CD4-positive, alpha-beta T cell treated with Interleukin-4 for 4 hours (primary cell): ENCODE results near the gene AMTN.
"Not testable (repeated sequence)": the region's sequence is repeated elsewhere in the genome, so short reads cannot be mapped to it uniquely, and the experiment has no call there.

Experiments used
- DNase-seq: peaks from one replicate; pipeline ENCODE4 v3.0.0-alpha.2; 2020

The AMTN gene, protein sequence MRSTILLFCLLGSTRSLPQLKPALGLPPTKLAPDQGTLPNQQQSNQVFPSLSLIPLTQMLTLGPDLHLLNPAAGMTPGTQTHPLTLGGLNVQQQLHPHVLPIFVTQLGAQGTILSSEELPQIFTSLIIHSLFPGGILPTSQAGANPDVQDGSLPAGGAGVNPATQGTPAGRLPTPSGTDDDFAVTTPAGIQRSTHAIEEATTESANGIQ

DNA sequence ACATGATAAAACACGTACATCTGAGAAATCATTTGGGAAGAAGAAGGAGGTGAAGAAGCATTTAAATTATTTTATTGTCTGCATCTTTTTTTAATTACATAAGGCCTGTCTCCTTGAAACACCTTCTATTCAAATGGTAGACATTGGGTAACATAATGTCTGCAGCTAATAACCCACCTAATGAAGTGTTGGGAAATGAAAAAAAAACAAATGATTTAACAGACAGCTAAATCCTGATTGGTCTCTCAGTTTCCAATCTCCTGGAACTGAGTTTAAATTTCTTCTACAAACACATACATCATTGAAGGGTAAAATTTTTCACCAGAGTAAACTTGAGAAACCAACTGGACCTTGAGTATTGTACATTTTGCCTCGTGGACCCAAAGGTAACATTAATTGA is at the start of gene AMTN:
Gene AMTN (plus strand): TSS at position 301 of the 400 bp plus-strand sequence. CDS start 209 bp downstream, outside the sequence.
- no peak for DNase-seq

GRCh38 chr4:70471897-70472296 is 46.5 kb upstream of the AMTN start, which contains the start of gene MUC7:
MUC7 (plus strand) TSS chr4:70472197; CDS start chr4:70474022, 1,825 bp downstream.
- DNase-seq: no peak

DNA sequence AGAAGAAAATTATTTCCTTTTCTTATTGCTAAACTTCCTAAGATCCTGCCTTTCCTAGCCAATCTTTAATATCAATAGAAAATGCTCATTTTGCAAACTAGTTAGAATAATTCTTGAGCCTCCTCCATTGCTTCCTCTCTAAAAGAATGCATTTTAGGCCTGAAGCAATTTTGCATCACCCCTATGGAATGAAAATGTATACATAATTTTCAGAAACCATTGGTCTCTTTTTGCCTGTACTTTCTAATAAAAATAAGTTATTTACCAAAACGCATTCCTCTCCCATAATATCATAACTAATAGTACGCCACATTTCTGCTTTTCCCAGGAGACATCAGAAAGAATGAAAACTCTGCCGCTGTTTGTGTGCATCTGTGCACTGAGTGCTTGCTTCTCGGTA is 44.7 kb upstream of the AMTN start:
- DNase-seq: no peak

DNA sequence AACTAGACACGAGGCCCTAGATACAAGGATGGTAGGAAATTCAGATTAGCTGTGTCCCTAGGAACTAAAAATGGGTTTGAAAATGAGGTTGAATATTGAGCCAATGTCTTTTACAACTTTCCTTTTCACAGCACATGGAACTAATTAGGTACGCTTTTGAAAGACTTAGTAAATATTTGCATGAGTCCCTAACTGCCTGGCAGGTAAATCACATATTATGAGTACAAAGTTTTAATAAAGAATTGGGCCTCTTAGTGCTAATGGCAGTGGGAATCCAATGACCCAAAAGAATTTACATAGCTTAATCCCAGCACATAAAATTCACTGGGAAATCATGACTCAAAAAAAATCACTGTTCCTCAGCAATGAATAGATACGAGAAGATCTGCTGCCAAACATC is 29.6 kb upstream of the AMTN start:
- no peak for DNase-seq

GRCh38 chr4:70496231-70496630 is 22.1 kb upstream of the AMTN start:
- DNase-seq: no peak

- not testable (repeated sequence) for DNase-seq
These were observed 16.5 kb upstream of the AMTN start for GRCh38 chr4:70501838-70502237.

- no peak for DNase-seq
These were observed 13.6 kb upstream of the AMTN start for GRCh38 chr4:70504733-70505132.

- DNase-seq: peak; percentile 48
These were observed 13.1 kb upstream of the AMTN start for GRCh38 chr4:70505151-70505748.

- DNase-seq: no peak
These were observed 9.6 kb upstream of the AMTN start for GRCh38 chr4:70508801-70509200.

GRCh38 chr4:70511365-70511764 is 7.0 kb upstream of the AMTN start:
- no peak for DNase-seq

DNA sequence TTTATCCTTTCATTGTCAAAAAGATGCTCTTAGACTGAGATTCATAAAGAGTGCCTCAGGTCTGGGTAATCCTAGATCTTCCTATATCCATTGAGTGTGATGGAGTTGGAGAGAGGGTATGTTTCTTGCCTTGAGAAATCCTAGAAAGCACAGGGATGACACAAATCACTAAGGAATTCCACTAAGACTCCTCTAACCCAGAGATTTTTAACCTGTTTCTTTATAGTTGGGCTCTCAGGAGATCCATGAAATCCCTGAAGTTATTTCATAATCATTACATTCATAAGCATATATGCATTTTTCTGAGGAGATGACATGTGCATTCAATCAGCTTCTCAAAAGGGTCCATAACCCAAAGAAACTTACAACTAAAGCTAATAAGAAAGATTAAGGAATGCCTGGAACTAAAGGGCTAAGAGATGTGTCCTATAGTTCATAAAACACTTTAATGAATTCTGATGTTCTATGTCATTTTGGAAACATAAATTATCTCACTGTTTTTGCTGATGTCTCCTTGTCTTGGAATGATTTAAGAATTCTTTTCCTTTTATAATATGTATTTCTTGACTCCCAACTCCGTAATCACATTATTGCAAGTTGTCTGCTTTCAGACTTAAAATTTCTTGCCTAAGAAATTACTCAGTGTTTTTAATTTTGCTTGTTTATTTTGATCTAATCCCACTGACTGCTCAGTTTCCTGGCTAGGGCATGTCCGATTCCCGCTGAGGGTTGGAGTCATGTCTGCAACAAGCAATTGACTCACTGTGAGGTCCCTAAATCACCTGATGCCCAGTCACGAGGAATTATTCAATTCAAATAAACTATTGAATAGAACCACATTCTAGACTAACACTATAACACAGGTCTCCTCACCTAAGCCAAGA is 2.8 kb upstream of the AMTN start:
- DNase-seq: no peak

DNA sequence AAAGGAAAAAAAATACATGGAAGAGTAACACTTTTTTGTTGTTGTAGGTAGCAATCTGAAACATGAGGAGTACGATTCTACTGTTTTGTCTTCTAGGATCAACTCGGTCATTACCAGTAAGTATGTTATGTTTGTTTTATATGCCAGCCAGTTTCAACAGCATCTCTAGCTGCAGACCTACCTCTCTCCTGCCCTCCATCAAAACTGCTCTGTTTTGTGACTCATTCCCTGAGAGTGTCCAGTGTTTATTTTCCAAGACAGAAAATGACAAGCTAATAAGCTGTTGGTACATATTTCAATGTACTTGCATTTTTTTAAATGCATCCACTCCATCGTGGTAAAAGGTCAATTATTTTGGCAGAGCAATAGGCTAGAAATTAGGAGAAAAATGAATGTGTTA is 347 bp downstream of the AMTN start:
- DNase-seq: no peak

GRCh38 chr4:70522626-70523025 is 4.3 kb downstream of the AMTN start:
- DNase-seq: no peak

DNA sequence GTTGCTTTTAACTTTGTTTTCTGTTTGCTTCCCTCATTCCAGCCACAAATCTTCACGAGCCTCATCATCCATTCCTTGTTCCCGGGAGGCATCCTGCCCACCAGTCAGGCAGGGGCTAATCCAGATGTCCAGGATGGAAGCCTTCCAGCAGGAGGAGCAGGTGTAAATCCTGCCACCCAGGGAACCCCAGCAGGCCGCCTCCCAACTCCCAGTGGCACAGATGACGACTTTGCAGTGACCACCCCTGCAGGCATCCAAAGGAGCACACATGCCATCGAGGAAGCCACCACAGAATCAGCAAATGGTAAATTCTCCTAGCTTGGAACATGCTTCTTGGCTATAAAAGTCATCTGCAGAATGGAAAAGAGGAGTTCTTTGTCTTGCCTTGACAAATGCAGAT is 12.6 kb downstream of the AMTN start:
- DNase-seq: no peak

DNA sequence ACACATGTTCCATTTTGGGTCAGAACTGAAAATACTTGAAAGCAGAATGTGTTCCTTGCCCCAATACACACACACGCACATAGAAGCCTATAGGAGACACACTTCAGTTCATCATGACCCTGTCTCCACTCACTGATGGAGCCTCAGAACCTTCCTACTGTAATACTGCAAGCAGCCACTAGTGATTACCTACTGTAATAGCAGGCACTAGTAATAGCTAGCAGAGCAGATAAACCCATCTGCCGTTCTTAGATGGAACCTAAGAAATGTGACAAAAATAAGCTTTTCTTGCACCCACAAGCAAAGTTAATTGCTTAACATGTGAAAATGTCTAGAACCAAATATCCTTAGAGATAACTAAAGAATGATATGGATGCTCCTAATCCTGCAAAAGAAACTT is 13.6 kb downstream of the AMTN start:
- no peak for DNase-seq

DNA sequence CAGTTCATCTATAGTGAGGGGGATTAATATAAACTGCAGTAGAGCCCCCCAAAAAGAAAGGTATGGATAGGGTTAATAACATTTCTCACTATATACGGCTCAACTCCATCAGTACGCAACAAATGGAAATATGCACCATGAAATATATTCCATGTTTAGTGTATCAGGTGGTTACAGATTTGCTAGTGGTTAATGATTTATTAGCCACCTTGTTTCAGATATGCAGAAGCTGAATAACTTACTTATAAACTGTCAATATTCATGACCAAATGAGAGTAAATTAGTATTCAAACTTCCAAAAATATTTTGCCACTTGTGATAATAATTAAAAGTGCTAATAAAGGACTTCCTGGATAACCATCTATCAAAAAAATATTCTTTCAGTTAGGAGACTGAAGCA is 14.8 kb downstream of the AMTN start:
- DNase-seq: no peak

DNA sequence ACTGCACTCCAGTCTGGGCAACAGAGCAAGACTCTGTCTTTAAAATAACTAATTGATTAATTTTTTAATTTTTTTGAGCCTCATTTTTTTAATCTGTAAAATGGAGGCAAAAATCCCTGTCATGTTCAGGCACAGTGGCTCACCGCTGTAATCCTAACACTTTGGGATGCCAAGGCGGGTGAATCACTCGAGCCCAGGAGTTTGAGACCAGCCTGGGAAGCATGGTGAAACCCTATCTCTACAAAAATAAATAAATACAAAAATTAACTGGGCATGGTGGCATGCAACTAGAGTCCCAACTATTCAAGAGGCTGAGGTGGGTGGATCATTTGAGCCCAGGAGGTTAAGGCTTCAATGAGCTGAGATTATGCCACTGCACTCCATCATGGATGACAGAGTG is 15.4 kb downstream of the AMTN start:
- no peak for DNase-seq

DNA sequence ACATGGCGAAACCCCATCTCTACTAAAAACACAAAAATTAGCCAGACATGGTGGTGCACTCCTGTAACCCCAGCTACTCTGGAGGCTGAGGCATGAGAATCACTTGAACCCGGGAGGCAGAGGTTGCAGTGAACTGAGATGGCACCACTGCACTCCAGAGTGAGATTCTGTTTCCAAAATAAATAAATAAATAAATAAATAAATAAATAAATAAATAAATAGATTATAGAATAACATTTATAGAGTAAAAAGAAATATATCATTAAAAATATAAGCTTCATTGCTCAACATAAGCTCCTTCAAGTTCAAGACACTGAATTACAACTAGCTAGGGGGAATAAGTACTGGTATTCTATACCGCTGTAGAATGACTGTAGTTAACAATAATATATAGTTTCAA is 16.5 kb downstream of the AMTN start:
- DNase-seq: not testable (repeated sequence)

- no peak for DNase-seq
These were observed 20.5 kb downstream of the AMTN start for GRCh38 chr4:70538869-70539268.

GRCh38 chr4:70544279-70544868 is 26.0 kb downstream of the AMTN start:
- peak; percentile 2 for DNase-seq

- no peak for DNase-seq
These were observed 38.5 kb downstream of the AMTN start for GRCh38 chr4:70556856-70557255.

DNA sequence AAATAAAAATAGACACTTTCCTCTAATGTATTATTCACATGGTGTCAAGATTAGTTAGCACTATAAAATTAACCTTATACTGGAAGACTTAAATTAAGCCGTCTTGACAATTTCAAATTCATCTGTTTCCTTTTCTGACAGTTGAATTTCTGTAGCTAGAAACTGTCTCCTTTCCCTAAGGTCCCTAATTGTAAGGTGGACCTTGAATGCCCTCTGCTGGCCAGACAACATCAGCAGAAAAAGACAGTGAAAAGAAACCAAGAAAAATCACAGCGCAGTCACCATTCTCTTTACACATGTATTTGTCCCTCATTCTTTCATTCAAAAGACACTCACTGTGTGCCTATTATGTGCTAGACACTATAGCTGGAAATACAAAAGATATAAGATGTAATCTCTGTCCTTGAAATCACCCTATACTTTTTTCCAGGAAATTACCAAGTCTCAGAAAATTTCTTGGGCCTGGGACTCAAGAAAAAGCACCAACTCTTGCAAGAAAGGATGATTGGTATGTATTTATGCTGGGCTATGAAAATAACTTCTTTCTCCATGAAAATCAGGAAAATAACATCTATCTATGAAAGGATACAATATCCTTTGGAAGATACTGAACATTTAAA is 41.0 kb downstream of the AMTN start:
- DNase-seq: peak; percentile 32

DNA sequence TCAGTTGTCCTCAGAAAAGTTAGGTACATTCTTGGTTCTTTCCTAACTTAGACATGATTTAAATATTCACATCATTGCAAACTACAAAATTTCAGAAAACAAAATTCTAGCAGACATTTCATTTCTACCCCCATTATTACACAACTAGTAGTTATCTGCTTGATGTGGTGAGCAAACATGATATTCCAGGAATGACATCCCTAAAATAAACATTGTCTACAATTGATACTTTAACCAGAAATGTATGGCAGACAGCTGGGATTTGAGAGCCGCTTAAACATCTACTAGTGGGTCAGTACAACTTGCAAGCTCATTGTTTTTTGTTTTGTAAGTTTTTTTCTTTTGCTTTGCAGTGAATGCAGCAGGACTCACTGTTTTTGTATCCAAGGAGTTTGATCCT is 41.6 kb downstream of the AMTN start:
- no peak for DNase-seq
